GM10266 (cell line): Measurements from ENCODE around the gene ALK.

Experiments
- DNase-seq: peaks from one replicate; pipeline ENCODE4 v3.0.0; 2012; ENCODE audit errors: extremely low spot score
- CTCF ChIP-seq: IDR thresholded peaks from 2 replicates; pipeline ENCODE4 v1.5.1; 2012; ENCODE audit warnings: mild to moderate bottlenecking, low read depth; ENCODE audit not compliant: control insufficient read depth, insufficient read depth; ENCODE audit errors: missing control alignments

The ALK gene

GRCh38 chr2:29535188-29535587 is 386.2 kb downstream of the ALK start:
- DNase-seq, result no peak
- no peak for TF ChIP-seq CTCF

GRCh38 chr2:29532436-29532835 is 388.9 kb downstream of the ALK start:
- no peak for TF ChIP-seq CTCF
- no peak for DNase-seq

GRCh38 chr2:29531626-29532025 is 389.8 kb downstream of the ALK start:
- no peak for DNase-seq
- TF ChIP-seq CTCF, result no peak

- DNase-seq, result no peak
Observed at GRCh38 chr2:29530281-29530680, 391.1 kb downstream of the ALK start.

GRCh38 chr2:29528891-29529520 is 392.4 kb downstream of the ALK start:
- no peak for TF ChIP-seq CTCF
- DNase-seq, result no peak

More at GRCh38 chr2:29530281-29530680, 391.1 kb downstream of the ALK start:
- no peak for TF ChIP-seq CTCF

GRCh38 chr2:29528371-29528770 is 393.0 kb downstream of the ALK start:
- no peak for TF ChIP-seq CTCF
- DNase-seq, result no peak

GRCh38 chr2:29527947-29528346 is 393.4 kb downstream of the ALK start:
- no peak for TF ChIP-seq CTCF
- no peak for DNase-seq
